ENCODE data around the gene HOMER1.
A peak's percentile ranks its signal among the peaks of the same experiment; 100 is the strongest.
"Not testable (repeated sequence)": the region's sequence is repeated elsewhere in the genome, so short reads cannot be mapped to it uniquely, and the experiment has no call there.

HOMER1 gene

DNA sequence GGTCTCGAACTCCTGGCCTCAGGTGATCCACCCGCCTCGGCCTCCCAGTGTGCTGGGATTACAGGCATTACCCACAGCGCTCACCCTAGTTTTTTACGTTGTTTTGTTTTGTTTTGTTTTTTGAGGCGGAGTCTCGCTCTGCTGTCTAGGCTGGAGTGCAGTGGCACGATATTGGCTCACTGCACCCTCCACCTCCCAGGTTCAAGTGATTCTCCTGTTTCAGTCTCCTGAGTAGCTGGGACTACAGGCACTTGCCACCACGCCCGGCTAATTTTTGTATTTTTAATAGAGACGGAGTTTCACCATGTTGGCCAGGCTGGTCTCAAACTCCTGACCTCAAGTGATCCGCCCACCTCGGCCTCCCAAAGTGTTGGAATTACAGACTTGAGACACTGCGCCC, 2.4 kb upstream of the HOMER1 start:
- DNase-seq = not testable (repeated sequence)

DNA sequence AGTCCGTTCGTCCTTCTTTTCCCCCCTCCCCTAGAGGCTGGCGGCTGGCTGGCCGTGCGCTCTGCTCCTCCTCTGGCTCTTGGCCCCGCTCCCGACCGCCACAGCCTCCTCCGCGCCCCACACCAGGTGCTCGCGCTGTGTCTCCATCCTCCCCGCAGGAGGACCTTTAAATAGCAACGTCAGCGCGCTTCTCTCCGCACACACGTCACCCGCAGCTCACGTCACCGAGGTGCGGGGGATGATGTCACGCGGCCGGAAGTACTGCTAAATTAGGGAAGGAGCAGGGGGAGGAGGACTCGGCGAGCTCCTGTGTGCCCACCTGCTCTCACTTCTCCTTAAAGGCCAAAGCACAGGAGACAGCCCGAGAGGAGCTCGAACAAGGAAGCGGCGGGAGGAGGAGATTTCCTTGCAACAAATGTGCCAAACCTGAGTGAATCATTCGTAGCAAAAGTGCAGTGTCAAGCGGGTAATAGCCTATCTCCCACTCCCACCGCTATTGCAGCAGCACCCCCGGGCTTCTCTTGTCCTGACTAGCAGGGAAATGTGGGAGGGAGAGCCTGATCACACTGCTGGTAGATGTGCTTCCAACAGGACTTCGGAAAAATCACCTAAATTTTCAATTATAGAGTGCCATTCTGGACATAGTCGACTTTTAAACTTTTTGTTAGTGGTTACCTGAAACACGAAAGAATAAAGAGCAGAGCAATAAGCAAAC, 614 bp upstream of the HOMER1 start:
- peak; percentile 80 for DNase-seq

DNA sequence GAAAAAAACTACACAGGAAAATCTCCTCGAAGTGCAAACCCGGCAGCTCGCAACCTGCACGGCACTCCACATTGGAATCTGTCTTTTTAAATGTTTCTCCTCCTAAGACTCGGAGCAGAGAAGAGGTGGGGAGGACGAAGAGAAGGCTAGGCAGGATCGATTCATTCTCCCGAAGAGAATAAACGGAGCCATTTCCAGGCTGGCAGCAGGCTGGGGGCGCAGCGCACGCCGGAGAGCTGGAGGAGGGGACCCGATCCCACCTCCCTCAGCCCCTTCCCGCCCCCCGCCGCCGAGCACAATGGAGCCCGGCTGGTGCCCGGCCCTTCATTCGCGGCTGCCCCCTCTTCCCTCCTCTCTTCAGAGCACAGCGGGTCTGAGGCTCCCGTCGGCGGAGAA, 628 bp downstream of the HOMER1 start:
- no peak for DNase-seq

DNA sequence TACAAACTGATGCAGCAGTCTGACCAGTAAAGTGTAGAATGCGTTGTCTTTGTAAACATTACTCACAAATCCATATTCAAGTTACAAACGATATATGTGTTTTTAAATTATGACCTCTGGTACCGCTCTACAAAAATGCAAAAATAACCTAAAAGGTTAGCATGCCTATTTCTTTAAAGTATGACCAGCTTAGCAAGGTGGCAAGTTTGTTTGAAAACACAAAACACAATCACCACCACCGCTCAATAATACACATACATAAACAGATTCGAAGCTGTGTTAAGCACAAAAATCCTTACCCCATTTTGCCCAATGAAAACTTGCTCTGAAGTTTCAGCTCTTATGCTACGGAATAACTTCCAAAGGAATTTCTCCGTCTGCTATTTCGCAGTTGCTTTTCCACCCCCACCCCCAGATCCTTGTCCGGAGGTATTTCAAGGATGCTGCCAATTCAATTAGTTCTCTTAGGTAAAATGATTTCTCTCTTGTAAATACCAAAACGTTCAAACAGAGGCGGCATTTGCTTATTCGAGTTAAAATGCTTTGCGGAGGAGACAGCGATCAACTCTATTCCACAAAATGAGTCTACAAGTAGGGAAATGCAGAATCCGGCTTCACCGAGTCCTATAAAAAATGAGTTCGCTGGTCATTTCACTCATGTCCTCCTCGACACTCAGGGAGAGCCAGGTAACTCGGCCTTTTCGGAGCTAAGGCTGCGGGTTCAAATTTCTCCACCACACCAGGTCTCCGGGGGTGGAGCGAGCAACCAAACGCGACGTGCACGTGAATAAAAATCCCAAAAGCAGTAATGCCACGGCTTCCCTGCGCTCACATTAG, 1.2 kb downstream of the HOMER1 start:
- DNase-seq = no peak

DNA sequence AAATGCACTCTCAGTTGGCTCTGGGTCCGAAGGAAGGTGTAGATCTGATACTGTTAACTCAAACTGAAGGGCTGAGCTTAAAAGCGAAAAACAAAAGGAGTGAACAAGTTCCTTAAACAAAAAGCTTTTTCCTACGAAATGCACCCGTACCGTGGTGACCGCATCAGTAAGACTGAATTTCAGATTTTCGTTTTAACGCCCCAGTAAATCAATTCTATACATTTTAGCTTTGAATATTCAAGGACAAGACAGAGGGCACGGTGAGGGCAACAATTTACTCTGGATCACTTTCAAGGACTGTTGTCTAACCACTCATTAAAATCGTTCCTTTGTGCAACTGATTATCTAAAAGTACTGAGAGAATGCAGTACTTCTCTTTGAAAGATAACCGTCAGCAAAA, 1.9 kb downstream of the HOMER1 start:
- no peak for DNase-seq

DNA sequence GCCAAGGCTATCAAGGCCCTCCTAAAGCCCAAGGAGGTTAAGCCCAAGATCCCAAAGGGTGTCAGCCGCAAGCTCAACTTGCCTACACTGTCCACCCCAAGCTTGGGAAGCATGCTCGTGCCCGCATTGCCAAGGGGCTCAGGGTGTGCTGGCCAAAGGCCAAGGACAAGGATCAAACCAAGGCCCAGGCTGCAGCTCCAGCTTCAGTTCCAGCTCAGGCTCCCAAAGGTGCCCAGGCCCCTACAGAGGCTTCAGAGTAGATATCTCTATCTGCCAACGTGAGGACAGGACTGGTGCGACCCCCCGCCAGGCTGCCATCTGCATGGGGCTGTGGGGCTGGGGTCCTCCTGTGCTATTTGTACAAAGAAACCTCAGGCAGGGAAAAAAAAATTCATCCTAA, 3.3 kb downstream of the HOMER1 start:
- no peak for DNase-seq

DNA sequence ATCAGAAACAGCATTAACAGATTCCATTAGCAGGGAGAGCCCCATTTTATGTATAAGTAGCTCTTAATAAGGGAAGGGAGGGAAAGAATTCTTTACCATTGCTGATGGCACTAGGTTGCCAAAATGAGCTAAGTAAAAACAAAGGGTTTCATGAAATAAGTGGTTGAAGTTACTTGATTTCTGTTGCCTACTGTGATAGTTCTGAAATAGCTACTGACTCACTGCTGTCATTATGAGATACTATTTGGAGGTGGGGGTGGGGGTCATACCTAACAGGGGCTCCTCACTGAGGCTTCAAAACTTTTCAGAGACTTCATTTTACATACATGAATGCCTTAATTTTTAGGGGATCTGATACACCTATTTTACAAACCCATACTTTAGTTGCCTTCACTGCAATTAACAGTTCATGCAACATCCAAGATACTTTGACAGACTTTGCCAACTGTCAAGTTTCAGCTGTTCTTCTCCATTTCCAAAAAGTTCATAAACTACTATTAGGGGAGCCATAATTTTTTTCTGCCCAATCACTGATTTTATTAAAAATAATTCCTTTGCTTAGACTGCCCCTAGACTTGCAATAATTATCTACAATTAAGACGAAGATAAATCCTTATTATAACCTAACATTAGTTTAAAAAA, 4.6 kb downstream of the HOMER1 start:
- no peak for DNase-seq

DNA sequence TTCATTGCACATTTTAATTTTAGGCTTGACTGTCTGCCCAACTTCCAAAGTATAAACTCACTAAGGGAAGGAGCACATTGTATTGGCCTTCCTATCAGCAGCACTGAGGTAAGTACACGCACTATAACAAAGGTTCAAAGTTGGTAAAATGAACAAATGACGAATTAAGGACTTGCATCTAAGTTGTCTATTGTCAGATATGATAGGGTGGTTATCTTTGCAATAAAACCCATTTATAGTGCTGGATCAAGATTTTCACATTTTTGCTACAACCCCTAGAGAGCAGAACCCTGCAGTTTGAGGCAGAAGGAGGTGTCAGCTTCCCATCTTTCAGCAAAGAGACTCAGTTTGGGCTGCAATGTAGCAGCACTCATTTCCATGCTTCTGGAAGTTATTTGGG, 5.1 kb downstream of the HOMER1 start:
- no peak for DNase-seq

DNA sequence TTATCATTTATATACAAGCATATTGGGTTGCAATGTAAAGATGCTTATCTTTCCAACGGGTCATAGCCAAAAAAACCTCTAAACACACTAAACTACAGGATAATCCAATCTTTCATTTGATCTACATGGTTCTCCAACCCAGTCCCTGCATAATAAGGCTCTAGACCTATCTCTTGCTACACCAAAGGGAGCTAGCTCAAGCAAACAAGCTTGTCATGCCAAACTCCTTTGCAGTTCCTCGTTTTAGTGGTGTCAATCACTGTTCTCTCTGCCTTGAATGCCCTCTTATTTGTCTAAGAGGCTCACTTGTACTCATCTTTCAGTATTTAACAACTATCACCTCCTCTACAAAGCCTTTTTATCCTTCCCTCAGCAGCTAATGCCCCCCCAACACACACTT, 5.6 kb downstream of the HOMER1 start:
- DNase-seq = no peak

DNA sequence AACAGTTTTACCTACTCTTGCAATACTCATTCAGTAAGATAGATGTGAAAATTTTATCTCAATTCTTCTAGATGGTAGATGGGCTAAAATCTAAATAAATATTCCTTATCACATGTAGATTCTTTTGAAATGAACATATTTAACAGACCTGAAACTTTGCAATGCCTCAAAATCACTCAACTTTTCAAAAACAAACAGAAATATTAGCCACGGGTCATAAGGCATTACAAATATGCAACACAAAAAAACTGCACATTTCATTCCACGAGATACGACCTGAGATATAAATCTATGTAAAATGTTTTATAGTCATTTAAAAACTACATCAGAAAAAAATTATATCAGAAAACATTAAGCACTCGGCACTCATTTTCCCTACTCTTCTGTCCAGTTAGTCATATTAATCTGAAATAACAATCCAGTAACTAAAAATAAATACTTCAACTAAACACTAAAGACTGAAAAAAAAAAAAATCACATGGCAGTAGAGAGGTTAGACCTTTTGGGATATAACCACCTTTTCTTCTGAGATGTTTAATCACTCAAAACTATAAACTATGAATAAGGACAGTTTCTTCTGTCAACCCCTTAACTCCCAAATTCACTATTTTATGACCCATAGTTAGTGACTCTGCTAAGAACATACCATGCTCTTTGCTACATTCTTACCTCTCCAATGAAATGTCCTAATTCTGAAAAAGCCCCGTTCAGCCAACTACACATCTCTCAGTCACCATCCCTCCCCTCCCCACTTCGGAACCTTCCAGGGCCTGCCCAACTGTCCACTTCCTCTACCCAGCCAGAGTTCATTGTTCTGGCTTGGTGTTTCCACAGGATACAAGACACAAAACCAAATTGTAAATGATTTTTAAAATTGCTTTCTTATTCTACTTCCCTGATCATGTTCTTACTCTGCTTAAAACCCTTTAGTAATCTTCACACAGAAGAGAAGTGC, 6.4 kb downstream of the HOMER1 start:
- DNase-seq = no peak

DNA sequence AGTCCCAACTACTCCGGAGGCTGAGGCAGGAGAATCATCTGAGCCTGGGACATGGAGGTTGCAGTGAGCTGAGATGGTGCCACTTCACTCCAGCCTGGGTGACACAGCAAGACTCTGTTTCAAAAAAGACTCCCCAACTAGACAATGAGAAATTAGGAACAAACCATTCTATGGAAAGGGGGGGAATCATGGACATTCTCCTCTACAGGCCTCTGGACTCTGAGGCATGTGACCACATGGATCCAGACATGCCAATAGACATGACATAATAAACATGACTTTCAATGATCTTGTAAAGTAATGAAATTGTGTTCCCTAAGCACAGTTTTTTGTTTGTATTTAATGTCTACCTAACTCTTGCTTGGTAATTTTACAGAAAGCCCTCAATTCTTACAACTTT, 8.8 kb downstream of the HOMER1 start:
- DNase-seq = no peak

DNA sequence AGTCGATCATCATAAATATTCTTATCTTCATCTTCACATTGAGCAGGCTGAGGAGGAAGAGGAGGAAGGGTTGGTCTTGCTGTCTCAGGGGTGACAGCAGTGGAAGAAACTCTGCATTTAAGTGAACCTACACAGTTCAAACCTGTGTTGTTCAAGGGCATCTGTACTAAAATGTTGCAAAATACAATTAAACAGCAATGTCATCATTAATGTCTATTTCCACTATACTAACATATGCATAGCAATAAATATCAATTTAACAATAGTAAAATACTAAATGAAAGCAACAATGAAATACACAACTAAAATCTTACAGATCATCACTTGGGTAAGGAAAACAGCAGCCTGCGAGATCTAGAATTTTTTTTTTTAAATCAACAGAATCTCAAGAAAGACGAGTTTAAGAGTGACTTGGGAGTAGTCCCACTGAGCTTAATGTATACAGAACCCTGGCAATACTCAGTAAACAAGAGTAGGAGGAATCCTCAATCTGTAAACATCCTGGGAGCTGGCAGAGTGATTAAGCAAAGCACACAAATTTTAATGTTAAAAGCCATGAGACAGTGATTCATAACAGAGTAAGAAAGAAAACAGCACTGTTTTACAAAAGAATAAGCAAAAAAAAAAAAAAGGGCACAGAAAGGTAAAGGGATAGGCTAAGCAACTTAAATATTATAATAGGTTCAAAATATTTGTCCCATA, 10.0 kb downstream of the HOMER1 start:
- no peak for DNase-seq

DNA sequence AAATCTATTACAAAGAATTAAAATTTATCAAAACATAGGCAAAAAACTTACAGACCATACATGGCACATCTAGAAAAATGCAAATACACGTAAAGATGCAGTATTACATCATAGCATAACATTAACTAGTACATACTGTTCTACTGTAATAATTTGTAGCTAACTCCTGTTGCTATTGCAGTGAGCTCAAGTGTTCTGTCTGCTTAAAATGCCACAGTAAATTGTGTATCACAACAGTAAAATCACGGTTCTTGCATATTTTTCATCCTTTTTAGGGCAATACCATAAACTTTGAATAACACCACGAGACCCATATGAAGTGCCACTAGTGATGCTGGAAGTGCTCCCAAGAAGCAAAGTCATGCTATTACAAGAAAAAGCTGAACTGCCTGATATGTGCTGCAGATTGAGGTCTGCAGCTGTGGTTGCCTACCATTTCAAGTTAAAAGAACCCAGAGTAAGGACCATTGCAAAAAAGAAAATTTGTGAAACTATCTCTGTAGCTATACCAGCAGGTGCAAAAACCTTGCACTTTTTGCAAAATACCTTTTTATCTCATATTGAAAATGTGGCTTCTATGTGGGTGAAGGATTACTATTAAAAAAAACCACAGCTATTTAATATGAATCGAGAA, 14.2 kb downstream of the HOMER1 start:
- no peak for DNase-seq

DNA sequence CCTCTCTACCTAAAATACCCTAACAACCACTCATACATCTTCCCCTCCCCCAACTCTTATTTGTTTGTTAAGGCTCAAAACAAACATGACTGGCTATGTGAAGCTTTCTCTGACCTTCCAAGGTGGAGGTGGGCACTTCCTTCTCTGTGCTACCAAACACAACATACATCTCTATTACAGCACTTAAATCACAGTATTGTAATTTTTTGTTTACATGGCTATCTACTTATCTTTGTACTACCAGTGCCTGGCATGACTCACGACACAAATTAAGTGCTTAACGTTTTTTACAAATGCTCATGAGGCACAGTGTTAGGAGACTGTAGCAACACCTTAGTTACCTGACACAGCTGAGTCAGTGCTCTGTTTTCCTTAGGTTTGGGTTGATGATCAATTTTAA, 18.6 kb downstream of the HOMER1 start:
- no peak for DNase-seq

DNA sequence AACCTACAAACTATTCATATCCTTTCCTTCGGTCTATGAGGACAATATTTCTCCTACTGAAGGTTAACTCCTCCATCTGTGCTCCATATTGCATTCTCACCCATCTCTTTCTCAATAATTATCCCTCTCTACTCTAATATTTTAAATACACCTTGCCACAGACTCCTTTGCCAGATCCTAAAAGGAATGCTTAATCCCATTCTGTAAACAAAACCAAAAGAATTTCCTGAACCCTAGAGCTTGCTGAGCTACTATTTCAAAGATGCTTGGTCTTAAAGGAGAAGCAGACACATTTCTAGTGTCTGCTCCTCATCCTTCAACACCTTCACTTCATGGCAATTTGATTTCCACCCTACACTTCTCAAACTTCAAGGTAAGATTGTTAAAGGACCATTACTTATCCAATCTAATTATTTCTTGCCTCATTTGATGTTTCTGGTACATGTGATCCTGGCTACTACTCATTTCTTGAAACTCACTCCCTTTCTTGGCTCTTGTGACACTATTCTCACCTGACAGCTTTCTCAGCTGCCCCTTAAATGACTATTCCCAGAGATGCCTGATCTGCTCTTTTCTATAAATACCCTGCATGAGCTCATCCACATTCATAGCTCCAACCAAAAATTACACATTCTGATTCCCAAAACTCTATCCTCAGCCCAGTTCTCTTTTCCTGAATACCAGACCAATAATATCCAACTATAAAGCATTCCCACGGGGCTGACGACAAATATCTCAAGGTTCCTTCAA, 20.2 kb downstream of the HOMER1 start:
- no peak for DNase-seq

DNA sequence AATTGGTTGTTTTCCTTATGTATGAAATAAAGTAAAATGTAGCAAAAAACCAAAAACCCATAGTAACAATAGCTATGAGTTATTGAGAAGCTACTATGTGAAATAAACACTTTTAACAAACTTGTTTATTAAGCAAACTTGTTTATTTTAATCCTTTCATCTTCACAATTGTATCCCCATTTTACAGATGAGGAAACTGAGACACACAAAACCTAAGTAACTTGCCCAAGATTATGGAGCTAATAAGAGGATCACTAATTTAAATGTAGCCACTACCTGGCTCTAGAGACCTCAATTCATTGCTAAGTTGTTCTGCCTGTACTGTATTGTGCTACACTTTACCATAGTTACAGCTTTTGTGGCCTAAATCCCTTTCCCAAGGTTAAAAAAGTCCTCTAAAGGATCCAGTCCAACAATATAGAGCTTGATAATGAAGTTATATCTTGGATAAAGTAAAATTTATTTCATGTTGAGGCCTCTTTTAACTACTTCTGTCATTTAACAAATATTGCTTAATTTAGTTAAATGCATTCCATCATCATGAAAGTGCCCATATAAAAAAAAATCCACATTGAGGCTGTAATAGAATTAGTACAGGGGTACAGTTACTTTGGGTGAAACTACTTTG, 22.1 kb downstream of the HOMER1 start:
- DNase-seq = no peak

DNA sequence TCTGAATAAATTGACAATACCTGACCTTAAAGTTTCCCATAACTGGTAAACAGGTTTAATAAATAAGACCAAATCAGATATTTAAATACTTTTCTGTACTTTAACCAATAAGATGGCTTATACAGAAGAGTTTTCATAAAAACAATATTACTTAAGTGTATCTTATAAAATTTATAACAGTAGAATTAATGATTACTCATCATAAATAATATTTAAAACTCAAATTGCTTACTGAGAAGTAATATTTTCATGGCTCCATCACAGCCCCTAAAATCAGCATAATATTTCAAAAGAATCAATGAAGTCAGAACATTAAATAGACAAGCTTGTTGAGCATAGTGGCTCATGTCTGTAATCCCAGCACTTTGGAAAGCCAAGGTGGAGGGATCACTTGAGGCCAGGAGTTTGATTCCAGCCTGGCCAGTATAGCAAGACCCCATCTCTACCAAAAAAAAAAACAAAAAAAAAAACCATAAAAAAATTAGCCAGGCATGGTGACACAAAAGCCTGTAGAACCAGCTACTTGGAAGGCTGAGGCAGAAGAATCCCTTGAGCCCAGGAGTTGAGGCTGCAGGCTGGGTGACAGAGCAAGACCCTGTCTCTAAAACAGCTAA, 23.5 kb downstream of the HOMER1 start:
- DNase-seq = no peak

DNA sequence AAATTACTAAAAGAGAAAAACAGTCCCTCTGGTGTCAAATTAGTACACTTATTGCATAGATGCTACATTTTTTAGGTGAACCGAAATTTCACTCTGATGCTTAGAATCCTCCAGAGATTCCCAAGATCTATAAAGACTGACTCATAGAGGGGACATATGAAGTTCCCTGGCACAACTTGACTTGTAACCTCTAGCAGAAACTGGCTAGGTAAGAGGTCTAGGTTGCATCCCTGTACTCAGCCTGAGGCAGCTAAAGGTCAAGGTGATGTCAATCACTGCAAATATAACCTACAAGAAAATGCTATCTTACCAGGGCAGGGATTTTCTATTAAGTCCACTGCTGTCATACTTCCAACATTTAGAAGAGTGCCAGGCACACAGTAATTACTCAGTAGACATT, 24.2 kb downstream of the HOMER1 start:
- no peak for DNase-seq

DNA sequence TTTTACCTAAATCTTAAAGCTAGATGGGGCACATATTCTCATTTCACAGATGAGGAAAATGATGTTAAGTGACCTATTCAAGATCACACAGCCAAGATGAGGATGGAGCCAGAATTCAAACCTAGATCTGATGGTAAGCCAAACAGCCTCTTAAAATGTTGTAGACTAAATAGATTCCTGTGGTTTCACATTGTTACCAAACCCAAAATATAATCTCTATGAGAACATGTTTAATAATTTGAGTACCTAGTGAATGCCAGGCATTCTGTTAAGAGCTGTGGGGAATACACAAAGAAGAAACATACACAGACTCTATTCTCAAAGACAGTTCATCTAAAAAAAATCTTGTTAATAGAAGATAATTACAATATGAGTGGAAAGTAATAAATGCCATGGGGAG, 25.2 kb downstream of the HOMER1 start:
- DNase-seq = no peak

DNA sequence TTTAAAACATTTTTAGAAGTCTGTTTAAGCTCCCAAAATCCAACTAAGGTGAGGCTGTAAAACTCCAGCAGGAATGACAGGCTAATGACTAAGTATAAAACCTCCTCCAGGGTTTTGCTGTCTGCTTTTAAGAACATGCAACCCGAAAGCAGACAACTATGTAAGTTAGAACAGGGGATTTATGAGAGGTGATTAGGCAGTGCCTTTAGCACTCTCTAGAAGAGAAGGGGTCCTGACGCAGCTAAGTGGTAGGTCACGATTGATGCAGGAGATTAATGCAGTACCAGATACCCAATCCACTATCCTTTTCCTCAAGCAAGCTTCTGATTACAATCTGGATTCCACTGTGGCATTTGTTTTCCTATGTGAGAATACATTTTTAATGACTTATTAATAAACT, 25.9 kb downstream of the HOMER1 start:
- no peak for DNase-seq
